ENCODE results near the gene PIEZO2. TPM values are rescaled to one million over a fixed set of nuclear protein-coding genes. Genes with fewer than 3 reads are reported as not detected.
"Not testable (repeated sequence)": the region's sequence is repeated elsewhere in the genome, so short reads cannot be mapped to it uniquely, and the experiment has no call there.

PIEZO2 gene
- polyA plus RNA-seq (2013, experiment 1 of 2): 8.3 TPM
- 6.9 TPM for polyA plus RNA-seq (2013, experiment 2 of 2)

DNA sequence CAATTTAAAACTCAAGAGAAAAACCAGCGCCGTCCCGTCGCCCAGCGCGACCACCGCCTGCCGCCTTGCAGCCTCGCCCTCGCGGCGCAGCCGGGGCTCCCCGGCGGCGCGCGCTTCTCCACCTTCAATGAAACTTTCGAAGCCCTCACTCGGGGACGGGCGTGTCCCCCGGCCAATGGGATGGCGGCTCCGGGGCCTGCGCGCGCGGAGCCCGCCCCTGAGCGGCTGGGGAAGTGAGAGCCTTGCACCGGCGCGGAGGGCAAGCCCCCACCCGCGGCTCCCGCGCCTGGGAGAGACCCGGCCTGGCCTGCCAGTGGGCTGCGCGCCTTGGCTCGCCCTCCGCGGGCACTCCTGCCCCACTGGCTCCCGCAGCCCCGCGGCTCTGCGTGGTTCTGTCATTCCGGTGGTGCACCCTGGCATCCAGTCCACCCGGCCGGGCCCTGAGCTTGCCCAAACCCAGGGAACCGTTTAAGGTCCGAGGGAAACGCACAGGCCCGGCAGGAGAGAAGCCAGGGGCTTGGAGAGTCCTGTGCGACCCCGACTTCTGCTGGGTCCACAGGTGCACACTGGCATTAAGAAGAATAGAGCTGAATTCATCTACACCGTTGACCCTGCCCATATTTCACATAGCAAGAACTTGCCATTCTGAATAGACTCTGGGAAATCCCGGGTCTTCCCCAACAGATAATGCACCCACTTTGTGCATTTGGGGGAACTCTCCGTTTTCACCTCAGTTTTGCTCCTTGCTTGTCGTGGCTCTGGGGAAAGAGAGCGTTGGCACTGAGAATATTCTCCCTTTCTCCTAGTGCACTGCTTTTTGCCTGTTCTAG lies at the start of gene PIEZO2:
TSS of gene PIEZO2 (minus strand) at position 129 of the 830 bp plus-strand sequence. CDS start 981 bp downstream, outside the sequence.
- no peak within 1 kb of the TSS for H3K27ac ChIP-seq (ENCODE audit: low read depth, low read length, severe bottlenecking)

DNA sequence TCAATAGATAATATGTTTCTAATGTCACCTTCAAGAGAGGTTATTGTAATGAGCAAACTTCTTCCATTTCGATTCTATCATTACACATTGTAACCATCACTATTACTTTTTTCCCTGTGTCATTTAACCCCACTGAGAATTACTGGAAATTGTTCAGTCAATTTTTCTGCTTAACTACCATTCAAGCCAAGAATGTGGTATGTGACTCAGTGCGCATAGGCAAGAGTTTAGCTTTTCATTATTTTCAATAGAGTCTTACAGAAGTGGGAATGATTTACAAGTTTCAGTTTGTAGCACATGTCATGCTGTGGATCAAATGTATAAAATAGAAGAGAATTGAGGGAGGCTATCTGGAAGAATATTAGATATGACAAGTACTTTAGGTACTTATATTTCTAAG lies 34.3 kb upstream of the PIEZO2 start:
- Histone ChIP-seq H3K27ac (ENCODE audit: low read depth, low read length, severe bottlenecking) (no peak overlapping the region), H3K9me3 (ENCODE audit: control insufficient read depth, low read length) (no peaks in the 10 kb centered on the region), H3K4me1 (ENCODE audit: control insufficient read depth, insufficient read depth, low read length, poor library complexity, severe bottlenecking) (no peaks in the 10 kb centered on the region), H3K36me3 (ENCODE audit: control insufficient read depth, insufficient read depth, low read length) (no peaks in the 10 kb centered on the region), H3K4me3 (ENCODE audit: extremely low read depth, insufficient read depth, low read length, poor library complexity, severe bottlenecking) (no peak overlapping the region)
- WGBS, 2 experiments (ENCODE audit: insufficient coverage in 2 of 2): no CpG with 5 or more reads among the region's 2 CpGs

More for the DNA sequence above, at the start of gene PIEZO2:
- WGBS, 2 experiments (ENCODE audit: insufficient coverage in 2 of 2): 6 to 7% methylated on average over 31 to 53 of the region's 62 CpGs
- peaks cover 3% of the 10 kb centered on the region for H3K4me1 ChIP-seq (ENCODE audit: control insufficient read depth, insufficient read depth, low read length, poor library complexity, severe bottlenecking)
- H3K4me3 ChIP-seq (ENCODE audit: extremely low read depth, insufficient read depth, low read length, poor library complexity, severe bottlenecking): peak within 1 kb of the TSS; percentile 46
- no peaks in the 10 kb centered on the region for H3K9me3 ChIP-seq (ENCODE audit: control insufficient read depth, low read length)
- H3K36me3 ChIP-seq (ENCODE audit: control insufficient read depth, insufficient read depth, low read length): no peaks in the 10 kb centered on the region

GRCh38 chr18:11181629-11182028 lies 32.3 kb upstream of the PIEZO2 start:
- H3K36me3 ChIP-seq (ENCODE audit: control insufficient read depth, insufficient read depth, low read length); H3K27ac ChIP-seq (ENCODE audit: low read depth, low read length, severe bottlenecking); H3K4me1 ChIP-seq (ENCODE audit: control insufficient read depth, insufficient read depth, low read length, poor library complexity, severe bottlenecking); H3K4me3 ChIP-seq (ENCODE audit: extremely low read depth, insufficient read depth, low read length, poor library complexity, severe bottlenecking); H3K9me3 ChIP-seq (ENCODE audit: control insufficient read depth, low read length): not testable (repeated sequence)
- no CpG with 5 or more reads among the region's 1 CpG for WGBS, 2 experiments (ENCODE audit: insufficient coverage in 2 of 2)

GRCh38 chr18:11179959-11180519 lies 30.7 kb upstream of the PIEZO2 start:
- H3K4me1 ChIP-seq (ENCODE audit: control insufficient read depth, insufficient read depth, low read length, poor library complexity, severe bottlenecking): peaks cover 8% of the 10 kb centered on the region
- H3K27ac ChIP-seq (ENCODE audit: low read depth, low read length, severe bottlenecking): no peak overlapping the region
- no peaks in the 10 kb centered on the region for H3K9me3 ChIP-seq (ENCODE audit: control insufficient read depth, low read length)
- WGBS, 2 experiments (ENCODE audit: insufficient coverage in 2 of 2): 78 to 94% methylated on average over 4 to 6 of the region's 6 CpGs
- no peak overlapping the region for H3K4me3 ChIP-seq (ENCODE audit: extremely low read depth, insufficient read depth, low read length, poor library complexity, severe bottlenecking)
- no peaks in the 10 kb centered on the region for H3K36me3 ChIP-seq (ENCODE audit: control insufficient read depth, insufficient read depth, low read length)

DNA sequence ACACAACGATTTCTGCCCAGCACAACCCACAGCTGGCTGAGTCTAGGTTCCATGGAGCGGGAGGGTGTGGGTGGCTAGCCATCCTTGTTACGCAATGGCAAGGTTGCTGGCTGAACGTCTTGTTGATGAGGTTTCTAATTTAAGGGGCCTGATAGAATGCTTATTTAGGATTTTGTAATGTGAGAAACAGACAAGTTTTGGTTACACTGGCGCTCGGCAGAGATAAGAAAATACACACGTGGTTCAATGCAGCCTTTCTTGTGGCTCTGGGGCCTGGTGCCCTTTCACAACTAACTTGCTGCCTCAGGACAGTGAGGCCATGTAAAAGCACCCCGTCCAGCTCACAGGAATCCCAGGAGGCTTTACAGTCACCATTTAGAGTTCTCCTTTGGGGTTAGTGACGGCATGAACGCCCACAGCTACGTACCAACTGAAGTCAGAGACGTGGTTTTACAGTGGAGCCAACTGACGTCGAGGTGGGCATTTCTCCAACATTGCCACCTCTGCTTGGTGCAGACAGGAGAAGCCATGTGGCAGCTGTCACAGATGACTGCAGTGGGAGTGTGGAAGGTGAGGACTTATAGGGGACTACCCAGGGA lies 29.7 kb upstream of the PIEZO2 start:
- WGBS, 2 experiments (ENCODE audit: insufficient coverage in 2 of 2): 90 to 93% methylated on average over 13 of the region's 14 CpGs
- H3K4me3 ChIP-seq (ENCODE audit: extremely low read depth, insufficient read depth, low read length, poor library complexity, severe bottlenecking): no peak overlapping the region
- H3K4me1 ChIP-seq (ENCODE audit: control insufficient read depth, insufficient read depth, low read length, poor library complexity, severe bottlenecking): peaks cover 8% of the 10 kb centered on the region
- H3K36me3 ChIP-seq (ENCODE audit: control insufficient read depth, insufficient read depth, low read length): no peaks in the 10 kb centered on the region
- no peak overlapping the region for H3K27ac ChIP-seq (ENCODE audit: low read depth, low read length, severe bottlenecking)
- H3K9me3 ChIP-seq (ENCODE audit: control insufficient read depth, low read length): peaks cover under 1% of the 10 kb centered on the region

DNA sequence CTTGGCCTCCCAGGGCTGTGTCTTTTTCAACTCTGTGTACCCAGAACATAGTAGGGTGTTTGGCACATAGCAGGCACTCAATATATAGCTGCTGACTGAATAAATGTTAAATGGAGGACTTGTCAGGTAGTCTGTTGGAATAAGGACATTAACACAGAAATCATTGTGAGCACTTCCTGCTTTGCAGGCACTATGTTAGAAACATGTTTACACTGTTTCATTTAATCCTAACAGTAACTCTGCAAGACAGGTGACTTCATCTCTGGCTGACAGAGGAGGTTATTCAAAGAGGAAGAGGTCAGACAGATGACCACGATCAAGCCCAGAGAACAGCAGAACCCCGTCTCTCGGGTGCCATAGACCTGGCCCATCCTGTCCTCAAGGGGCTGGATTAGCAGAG lies 28.0 kb upstream of the PIEZO2 start:
- Histone ChIP-seq H3K27ac (ENCODE audit: low read depth, low read length, severe bottlenecking) (no peak overlapping the region), H3K36me3 (ENCODE audit: control insufficient read depth, insufficient read depth, low read length) (no peaks in the 10 kb centered on the region), H3K4me3 (ENCODE audit: extremely low read depth, insufficient read depth, low read length, poor library complexity, severe bottlenecking) (no peak overlapping the region), H3K9me3 (ENCODE audit: control insufficient read depth, low read length) (peaks cover 3% of the 10 kb centered on the region), H3K4me1 (ENCODE audit: control insufficient read depth, insufficient read depth, low read length, poor library complexity, severe bottlenecking) (peaks cover 8% of the 10 kb centered on the region)
- 95 to 100% methylated on average over 3 of the region's 3 CpGs for WGBS, 2 experiments (ENCODE audit: insufficient coverage in 2 of 2)

- Histone ChIP-seq H3K9me3 (ENCODE audit: control insufficient read depth, low read length) (peaks cover 3% of the 10 kb centered on the region), H3K4me3 (ENCODE audit: extremely low read depth, insufficient read depth, low read length, poor library complexity, severe bottlenecking) (no peak overlapping the region), H3K36me3 (ENCODE audit: control insufficient read depth, insufficient read depth, low read length) (no peaks in the 10 kb centered on the region), H3K27ac (ENCODE audit: low read depth, low read length, severe bottlenecking) (no peak overlapping the region), H3K4me1 (ENCODE audit: control insufficient read depth, insufficient read depth, low read length, poor library complexity, severe bottlenecking) (peaks cover 8% of the 10 kb centered on the region)
- 89 to 91% methylated on average over 3 of the region's 3 CpGs for WGBS, 2 experiments (ENCODE audit: insufficient coverage in 2 of 2)
These were observed 27.1 kb upstream of the PIEZO2 start for GRCh38 chr18:11176481-11176881.

DNA sequence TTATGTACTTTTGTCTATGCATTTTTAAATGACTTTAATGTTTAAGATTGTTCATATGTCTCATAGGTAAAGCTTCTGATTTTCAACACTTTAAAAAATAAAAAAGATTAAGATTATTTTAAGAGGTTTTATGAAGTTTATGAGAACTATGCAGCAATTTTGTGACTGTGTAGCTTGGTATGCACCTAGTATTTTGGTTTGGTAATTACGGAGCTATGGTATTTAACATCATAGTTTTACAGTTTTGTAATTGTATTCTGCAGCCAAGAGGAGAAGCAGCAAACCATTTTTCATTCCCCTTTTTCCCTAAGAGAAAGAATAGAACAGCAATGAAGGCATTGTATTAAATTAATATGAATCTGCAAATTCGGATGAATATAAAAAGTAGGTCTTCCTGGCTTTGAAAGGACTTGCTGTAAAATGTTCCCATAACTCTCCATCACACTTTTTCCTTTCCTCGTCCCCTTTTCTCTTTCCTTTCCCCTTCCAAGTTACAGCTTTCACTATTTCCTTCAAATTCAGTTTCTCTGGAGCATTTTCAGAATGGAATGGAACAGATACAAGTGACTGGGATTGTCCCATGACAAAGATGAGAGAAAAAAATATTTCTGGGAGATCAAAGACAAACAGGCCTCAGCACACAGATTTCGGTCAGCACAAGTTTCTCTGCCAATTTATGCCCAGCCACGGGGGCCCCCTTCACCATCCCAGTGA lies 26.1 kb upstream of the PIEZO2 start:
- 79 to 95% methylated on average over 2 of the region's 5 CpGs for WGBS, 2 experiments (ENCODE audit: insufficient coverage in 2 of 2)
- peaks cover 8% of the 10 kb centered on the region for H3K4me1 ChIP-seq (ENCODE audit: control insufficient read depth, insufficient read depth, low read length, poor library complexity, severe bottlenecking)
- H3K4me3 ChIP-seq (ENCODE audit: extremely low read depth, insufficient read depth, low read length, poor library complexity, severe bottlenecking): no peak overlapping the region
- no peaks in the 10 kb centered on the region for H3K36me3 ChIP-seq (ENCODE audit: control insufficient read depth, insufficient read depth, low read length)
- peaks cover 3% of the 10 kb centered on the region for H3K9me3 ChIP-seq (ENCODE audit: control insufficient read depth, low read length)
- no peak overlapping the region for H3K27ac ChIP-seq (ENCODE audit: low read depth, low read length, severe bottlenecking)

DNA sequence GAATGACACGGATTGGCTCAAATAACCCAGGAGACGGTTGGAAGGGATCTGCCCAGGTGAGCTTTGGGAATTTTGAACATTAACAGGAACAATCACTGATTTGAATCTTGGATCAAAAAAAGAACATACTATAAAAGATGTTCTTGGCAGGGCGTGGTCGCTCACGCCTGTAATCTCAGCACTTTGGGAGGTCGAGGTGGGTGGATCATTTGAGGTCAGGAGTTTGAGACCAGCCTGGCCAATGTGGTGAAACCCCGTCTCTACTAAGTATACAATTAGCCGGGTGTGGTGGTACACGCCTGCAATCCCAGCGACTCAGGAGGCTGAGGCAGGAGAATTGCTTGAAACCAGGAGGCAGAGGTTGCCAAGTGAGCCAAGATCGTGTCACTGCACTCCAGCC lies 24.8 kb upstream of the PIEZO2 start:
- H3K27ac ChIP-seq (ENCODE audit: low read depth, low read length, severe bottlenecking); H3K9me3 ChIP-seq (ENCODE audit: control insufficient read depth, low read length); H3K36me3 ChIP-seq (ENCODE audit: control insufficient read depth, insufficient read depth, low read length); H3K4me3 ChIP-seq (ENCODE audit: extremely low read depth, insufficient read depth, low read length, poor library complexity, severe bottlenecking); H3K4me1 ChIP-seq (ENCODE audit: control insufficient read depth, insufficient read depth, low read length, poor library complexity, severe bottlenecking): not testable (repeated sequence)
- WGBS, 2 experiments (ENCODE audit: insufficient coverage in 2 of 2): 93 to 94% methylated on average over 8 to 10 of the region's 11 CpGs

- Histone ChIP-seq H3K9me3 (ENCODE audit: control insufficient read depth, low read length) (no peaks in the 10 kb centered on the region), H3K4me3 (ENCODE audit: extremely low read depth, insufficient read depth, low read length, poor library complexity, severe bottlenecking) (no peak overlapping the region)
- 88% methylated on average over 1 of the region's 1 CpG; no CpG with 5 or more reads in 1 of the 2 experiments for WGBS, 2 experiments (ENCODE audit: insufficient coverage in 2 of 2)
These were observed 18.4 kb upstream of the PIEZO2 start for GRCh38 chr18:11167778-11168177.

More at GRCh38 chr18:11167778-11168177, 18.4 kb upstream of the PIEZO2 start:
- Histone ChIP-seq H3K27ac (ENCODE audit: low read depth, low read length, severe bottlenecking) (no peak overlapping the region), H3K36me3 (ENCODE audit: control insufficient read depth, insufficient read depth, low read length) (no peaks in the 10 kb centered on the region), H3K4me1 (ENCODE audit: control insufficient read depth, insufficient read depth, low read length, poor library complexity, severe bottlenecking) (no peaks in the 10 kb centered on the region)

Data from mesodermal cell (in vitro differentiated cells).